Measurements from ENCODE around the gene ANO9.
"Not testable (repeated sequence)": the region's sequence is repeated elsewhere in the genome, so short reads cannot be mapped to it uniquely, and the experiment has no call there.

ANO9 gene

GRCh38 chr11:398826-399225 lies 43.0 kb downstream of the ANO9 start:
- DNase-seq: no peak

DNA sequence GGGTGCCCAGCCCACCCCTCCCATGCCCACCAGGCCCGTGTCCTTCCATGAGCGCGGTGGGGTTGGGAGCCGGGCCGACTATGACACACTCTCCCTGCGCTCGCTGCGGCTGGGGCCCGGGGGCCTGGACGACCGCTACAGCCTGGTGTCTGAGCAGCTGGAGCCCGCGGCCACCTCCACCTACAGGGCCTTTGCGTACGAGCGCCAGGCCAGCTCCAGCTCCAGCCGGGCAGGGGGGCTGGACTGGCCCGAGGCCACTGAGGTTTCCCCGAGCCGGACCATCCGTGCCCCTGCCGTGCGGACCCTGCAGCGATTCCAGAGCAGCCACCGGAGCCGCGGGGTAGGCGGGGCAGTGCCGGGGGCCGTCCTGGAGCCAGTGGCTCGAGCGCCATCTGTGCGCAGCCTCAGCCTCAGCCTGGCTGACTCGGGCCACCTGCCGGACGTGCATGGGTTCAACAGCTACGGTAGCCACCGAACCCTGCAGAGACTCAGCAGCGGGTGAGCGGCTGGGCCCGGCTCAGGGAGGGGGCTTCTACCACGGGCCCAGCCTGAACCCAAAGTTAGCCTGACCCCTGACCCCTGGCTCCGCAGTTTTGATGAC lies 44.8 kb downstream of the ANO9 start:
- DNase-seq: no peak

- DNase-seq: no peak
These were observed 45.3 kb downstream of the ANO9 start for GRCh38 chr11:396511-396947.

DNA sequence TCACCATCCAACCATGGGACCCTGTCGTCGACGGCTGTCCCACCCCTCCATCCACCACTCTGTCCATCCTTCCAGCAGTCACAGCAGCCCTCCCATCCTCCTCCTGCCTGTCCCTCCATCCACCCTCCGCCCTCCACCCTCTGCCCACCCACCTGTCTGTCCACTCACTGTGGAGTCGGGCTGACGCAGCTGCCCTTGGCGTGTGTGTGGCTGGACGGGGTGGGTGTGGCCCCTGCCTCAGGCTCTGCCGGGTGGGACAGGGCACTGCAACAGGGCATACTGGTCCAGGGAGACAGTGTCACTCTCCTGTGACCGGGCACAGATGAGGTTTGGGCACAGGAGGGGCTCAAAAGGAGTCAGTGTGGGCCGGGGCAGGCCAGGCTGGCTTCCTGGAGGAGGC lies 45.9 kb downstream of the ANO9 start:
- no peak for DNase-seq

DNA sequence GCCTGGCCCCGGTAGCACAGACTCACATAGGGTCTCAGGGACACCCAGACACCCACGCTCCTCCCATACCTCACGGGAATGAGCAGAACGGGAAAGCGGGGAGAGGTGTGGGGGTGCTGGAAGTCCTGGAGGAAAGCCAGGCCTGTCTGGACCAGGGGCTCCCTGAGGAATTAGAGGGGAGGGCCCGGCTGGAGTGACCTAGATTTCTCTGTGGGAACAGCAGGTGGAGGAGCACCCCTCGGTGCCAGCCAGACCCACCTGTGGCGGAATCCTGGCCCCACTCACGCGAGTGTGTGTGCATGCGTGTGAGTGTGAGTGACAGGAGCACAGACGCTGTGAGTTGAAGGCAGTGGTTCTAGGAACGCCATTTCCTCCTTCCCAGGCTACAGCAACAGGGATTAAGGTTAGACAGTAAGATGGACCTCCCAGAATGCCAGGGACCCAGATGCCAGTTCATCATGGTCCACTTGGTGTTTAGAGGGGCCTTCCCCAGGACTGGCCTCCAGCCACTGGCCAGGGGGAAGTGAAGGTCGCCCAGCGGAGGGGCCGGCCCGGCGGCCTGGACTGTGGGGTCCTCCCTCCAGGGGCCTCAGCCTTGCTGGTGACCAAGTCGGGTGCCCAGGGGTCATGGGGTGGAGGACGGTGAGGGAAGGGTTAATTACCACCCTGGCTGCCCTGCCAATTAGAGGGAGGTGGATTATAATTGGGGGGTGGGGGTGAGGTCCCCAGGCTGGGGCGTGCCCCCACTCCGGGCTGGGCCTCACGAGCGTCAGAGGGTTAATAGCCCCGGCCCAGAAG lies 46.8 kb downstream of the ANO9 start:
- no peak for DNase-seq

DNA sequence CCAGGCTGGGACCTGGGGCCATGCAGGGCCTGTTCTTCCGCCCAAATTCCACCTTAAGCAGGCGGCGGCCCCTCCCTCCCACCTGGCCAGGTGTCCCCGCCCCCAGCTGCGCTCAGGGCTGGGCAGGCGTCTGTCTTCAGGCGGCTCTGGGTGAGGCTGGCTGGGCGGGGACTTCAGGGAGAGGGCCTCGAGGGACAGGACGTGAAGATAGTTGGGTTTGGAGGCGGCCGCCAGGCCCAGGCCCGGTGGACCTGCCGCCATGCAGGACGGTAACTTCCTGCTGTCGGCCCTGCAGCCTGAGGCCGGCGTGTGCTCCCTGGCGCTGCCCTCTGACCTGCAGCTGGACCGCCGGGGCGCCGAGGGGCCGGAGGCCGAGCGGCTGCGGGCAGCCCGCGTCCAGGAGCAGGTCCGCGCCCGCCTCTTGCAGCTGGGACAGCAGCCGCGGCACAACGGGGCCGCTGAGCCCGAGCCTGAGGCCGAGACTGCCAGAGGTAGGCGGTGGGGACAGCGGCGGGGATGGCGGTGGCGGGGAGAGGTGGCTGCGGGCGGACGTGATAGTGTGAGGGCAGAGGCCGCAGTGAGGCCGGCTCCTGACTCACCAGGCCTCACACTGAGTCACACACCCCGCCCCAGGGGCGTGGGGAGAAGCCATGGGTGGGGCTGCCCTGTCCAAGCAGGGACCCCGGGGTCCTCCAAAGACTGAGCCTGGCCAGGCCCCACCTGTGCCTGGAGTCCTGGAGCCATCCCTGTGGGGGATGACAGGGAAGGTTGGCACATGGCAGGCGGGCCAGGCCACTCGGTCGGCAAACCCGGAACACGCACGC lies 47.6 kb downstream of the ANO9 start, which contains the start of gene PKP3:
PKP3 (plus strand) TSS at position 176 of the 824 bp plus-strand sequence; CDS start at position 260, 84 bp downstream.
- no peak for DNase-seq

GRCh38 chr11:393219-394033 lies 48.4 kb downstream of the ANO9 start:
- DNase-seq: no peak

GRCh38 chr11:392102-392777 lies 49.6 kb downstream of the ANO9 start:
- DNase-seq: no peak

DNA sequence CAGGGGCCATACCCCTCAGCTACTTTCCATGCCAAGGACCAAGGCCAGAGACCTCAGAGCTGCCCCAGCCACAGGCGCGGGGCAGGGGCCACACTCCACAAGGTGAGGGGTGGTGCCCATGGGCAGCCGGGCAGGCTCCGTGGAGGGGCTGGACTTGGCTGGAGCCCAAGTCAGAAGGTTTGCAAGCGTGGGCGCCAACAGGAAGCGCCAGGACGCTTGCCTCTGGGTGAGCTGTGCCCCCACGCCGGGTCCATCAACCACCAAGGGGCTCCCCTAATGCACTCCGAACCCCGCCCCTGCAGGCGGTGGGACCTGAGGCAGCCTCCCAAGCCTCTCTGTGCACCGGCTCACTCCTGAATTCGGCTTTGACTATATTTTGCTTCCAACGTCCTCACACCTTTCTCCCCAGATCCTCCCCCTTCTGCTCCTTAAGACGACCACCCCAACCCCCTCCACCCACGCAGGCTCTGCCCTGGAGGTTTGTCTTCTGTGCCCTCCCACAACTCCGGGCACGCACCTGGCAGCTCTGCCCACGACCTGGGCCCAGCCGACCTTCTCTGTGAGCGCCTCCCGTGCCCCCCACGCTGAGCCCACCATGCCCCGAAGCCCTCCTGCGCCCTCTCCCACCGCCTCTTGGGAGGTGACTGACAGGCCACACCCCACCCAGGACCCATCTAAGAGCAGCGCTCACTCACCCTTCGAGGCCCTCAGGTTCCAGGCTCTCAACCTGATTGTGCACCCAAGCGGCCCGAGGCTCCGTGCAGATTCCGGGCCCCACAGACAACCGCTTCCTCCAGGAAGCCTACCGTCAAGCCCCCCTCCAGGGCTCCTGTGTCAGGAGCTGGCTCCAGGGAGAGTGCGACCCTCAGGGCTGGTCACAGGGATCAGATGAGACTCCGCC lies 50.4 kb downstream of the ANO9 start:
- no peak for DNase-seq

DNA sequence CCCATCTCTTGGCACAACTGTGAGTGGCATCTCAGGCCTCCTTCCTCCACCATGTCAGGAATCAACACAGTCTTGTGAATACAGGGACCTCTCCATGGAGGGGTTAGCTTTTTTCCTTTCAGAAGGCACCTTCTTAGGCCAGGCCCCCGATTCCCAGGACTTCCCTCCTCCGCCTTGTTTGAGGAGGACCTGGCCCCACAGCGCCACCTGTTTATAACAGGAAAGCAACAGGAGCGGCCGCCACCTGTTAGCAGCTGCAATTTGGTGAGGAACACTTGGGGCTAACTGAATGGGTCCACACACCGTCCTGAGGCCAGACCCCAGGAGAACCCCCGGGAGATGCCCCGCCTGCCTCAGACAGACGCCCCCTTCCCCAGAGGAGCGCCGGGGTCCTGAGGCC lies 51.6 kb downstream of the ANO9 start:
- no peak for DNase-seq

GRCh38 chr11:389369-389768 lies 52.4 kb downstream of the ANO9 start:
- not testable (repeated sequence) for DNase-seq

DNA sequence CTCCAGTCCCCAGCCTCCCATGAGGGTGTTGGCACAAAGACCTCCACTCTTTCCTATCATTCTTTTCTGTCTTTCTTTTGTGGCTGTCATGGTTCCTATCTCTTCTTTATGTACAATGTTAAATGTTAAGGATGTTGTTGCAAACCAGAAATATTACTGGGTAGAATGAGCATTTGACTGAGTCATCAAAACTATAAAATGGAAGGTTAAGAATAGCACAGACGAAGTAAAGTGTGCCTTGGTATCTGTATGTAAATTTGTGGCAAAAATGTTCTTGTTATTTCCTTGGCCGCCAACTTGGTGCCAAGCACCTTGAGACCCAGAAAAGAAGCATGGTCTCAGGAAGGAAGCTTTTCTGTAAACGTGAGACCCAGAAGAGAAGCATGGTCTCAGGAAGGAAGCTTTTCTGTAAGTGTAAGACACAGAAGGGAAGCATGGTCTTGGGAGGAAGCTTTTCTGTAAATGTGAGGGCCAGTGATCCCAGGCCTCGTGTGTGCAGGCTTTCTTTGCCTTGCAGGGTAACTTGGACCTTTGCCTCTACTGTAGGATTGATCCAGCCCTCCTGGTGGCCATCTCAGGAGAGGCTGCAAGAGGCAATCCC lies 54.5 kb downstream of the ANO9 start:
- DNase-seq: no peak

DNA sequence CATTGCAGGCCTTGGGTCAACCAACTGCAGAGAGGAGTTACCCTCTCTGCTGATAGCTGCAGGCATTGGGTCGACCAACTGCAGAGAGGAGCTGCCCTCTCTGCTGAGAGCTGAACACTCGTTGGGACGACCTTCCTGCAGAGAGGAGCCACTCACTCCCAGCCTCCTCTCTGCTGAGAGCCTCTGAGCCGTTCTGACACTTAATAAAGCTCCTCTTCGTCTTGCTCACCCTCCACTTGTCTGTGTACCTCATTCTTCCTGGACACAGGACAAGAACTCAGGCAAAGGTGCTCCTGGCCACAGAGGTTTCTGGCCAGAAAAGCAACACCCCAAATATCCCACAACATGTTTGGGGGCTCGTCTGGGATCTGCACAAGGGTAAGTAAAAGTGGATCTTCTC lies 55.3 kb downstream of the ANO9 start:
- DNase-seq: no peak

DNA sequence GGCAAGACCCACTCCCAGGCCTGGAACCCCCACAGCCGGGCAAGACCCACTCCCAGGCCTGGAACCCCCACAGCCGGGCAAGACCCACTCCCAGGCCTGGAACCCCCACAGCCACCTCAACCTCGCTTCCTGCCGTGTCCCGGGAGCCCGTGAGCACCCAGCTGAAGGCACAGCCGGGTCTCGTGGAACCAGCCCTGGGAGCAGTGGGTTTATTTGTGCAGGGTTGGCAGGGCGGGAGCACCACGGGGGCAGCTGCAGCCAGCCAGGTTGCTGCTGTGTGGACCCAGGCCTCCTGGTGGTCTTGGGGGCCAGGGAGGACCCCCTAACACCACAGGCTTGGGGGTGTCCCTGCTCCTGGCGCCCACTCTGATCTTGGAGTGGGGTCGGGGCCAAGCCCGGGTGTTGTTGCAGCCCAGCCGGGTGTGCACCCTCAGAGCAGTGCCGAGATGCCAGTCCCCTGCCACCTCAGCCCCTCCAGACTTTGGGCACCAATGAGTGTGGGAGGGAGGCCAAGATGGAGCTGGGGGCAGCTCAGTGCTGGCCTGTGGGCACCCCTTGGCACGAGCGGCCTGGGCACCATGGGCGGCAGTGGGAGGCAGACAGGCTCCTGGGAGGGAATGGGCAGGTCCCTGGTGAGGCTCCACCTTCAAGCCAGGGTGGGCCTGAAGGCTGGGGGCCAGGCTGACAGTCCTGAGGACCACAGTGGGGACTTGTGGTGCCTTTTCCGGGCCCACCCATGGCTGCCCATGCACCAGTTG lies 56.0 kb downstream of the ANO9 start:
- no peak for DNase-seq

GRCh38 chr11:384511-384910 lies 57.3 kb downstream of the ANO9 start:
- no peak for DNase-seq

- DNase-seq: no peak
These were observed 58.4 kb downstream of the ANO9 start for GRCh38 chr11:383431-383830.

- DNase-seq: no peak
These were observed 59.7 kb downstream of the ANO9 start for GRCh38 chr11:382081-382629.

DNA sequence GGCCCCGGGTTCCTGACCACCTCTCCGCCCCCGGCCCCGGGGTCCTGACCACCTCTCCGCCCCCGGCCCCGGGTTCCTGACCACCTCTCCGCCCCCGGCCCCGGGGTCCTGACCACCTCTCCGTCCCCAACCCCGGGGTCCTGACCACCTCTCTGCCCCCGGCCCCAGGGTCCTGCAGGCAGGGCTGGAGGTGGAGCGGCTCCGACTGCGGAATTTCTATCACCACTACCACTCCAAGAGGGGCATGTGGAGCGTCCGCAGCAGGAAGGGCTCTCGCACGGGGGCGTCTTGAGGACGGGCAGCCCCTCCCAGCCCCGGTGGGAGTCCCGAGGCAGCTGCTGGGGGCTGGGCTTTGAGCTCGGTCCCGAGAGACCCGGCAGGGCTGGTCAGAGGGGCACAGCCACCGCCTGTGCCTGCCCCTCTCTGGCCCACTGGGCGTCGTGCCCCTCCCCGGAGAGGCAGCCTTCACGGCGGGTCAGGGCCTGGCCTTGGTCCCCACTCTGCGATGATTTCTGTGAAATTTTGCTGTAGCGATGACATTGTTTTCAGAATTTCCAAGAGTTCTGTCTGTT lies 60.2 kb downstream of the ANO9 start:
- DNase-seq: no peak

DNA sequence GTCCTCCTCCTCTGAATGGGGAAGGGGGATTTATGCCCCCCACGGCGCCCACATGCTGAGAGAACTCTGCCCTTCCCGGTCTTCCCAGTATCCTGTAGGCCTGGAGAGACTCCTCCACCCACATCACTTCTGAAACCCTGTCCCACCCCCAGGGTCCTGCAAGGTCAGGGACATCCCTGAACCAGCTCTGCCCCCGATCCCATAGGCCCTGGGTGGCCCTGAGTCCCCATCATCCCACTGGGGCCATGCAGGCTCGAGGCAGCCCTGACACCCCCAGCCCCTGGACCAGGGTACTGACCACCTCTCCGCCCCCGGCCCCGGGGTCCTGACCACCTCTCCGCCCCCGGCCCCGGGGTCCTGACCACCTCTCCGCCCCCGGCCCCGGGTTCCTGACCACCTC lies 60.8 kb downstream of the ANO9 start:
- DNase-seq: no peak

Measured in NCI-H748 treated with DMSO at 0.1 percent for 48 hours (cell line).